OCI-LY7 (cell line): ENCODE measurements around the gene IGF1.

Source experiments
- EZH2phosphoT487 ChIP-seq: fragments of 200-600 bp; sonication (generic); IDR thresholded peaks from 2 replicates; pipeline ENCODE4 v1.6.1; 2018; ENCODE audit warnings: low read depth, borderline replicate concordance, mild to moderate bottlenecking, mixed run types, antibody characterized with exemption, low read length, moderate library complexity, mixed read lengths
- TF ChIP-seq, protein P1 (sequence below): fragments of 200-600 bp; sonication (generic); conservative IDR thresholded peaks from 2 replicates; pipeline ENCODE4 v1.5.1; 2014; ENCODE audit warnings: mild to moderate bottlenecking, antibody characterized with exemption, low read length, moderate library complexity, mixed read lengths

DNA sequence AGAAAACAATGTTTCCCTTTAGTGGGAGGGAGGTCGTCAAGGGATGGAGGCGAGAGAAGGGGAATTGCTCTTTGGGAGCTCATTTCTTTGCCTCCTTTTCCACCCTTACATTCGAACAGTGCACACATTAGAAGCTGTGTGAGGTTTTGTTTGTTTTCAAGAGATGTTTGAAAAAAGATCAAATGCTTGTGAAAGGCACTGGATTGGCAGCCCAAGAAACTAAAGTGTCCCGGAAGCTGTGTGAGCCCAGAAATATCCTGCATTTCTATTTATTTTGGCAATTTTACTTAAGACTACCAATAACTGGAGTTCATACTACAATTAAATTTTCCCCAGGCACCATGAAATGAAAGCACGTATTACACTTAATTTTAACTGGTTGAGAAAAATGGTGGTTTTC is 67.0 kb downstream of the IGF1 start:
- TF ChIP-seq, protein P1, sequence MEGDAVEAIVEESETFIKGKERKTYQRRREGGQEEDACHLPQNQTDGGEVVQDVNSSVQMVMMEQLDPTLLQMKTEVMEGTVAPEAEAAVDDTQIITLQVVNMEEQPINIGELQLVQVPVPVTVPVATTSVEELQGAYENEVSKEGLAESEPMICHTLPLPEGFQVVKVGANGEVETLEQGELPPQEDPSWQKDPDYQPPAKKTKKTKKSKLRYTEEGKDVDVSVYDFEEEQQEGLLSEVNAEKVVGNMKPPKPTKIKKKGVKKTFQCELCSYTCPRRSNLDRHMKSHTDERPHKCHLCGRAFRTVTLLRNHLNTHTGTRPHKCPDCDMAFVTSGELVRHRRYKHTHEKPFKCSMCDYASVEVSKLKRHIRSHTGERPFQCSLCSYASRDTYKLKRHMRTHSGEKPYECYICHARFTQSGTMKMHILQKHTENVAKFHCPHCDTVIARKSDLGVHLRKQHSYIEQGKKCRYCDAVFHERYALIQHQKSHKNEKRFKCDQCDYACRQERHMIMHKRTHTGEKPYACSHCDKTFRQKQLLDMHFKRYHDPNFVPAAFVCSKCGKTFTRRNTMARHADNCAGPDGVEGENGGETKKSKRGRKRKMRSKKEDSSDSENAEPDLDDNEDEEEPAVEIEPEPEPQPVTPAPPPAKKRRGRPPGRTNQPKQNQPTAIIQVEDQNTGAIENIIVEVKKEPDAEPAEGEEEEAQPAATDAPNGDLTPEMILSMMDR, result no peak
- no peak for TF ChIP-seq EZH2phosphoT487
